Transverse colon (tissue), 4 donors: ENCODE results near the gene NBEA. TPM values are rescaled to one million over a fixed set of nuclear protein-coding genes. Genes with fewer than 3 reads are reported as not detected.

Source experiments
- DNase-seq: peaks from one replicate; pipeline ENCODE4 v3.0.0-alpha.2; 2019
- H3K27ac ChIP-seq, 4 donors: fragments of 200-600 bp; sonication (generic); 2 replicates each; pipeline ENCODE4 v1.5.1; 2016 to 2018; ENCODE audit warnings: inconsistent platforms in 4 of 4
- H3K27me3 ChIP-seq: fragments of 200-600 bp; sonication (generic); 2 replicates; pipeline ENCODE4 v1.5.1; 2017; ENCODE audit warnings: inconsistent platforms
- H3K36me3 ChIP-seq, 4 donors: fragments of 200-600 bp; sonication (generic); 2 replicates each; pipeline ENCODE4 v1.5.1; 2017 to 2019; ENCODE audit warnings: inconsistent platforms in 4 of 4
- H3K4me1 ChIP-seq, 4 donors: fragments of 200-600 bp; sonication (generic); 2 replicates each; pipeline ENCODE4 v1.5.1; 2017 to 2020; ENCODE audit warnings: inconsistent platforms in 4 of 4
- H3K4me3 ChIP-seq, 4 donors: fragments of 200-600 bp; sonication (generic); 1 replicate in 1 of 4; 2 replicates in 3 of 4; pipeline versions ENCODE4 v1.5.1 to v1.6.1; 2017 to 2019; ENCODE audit warnings: inconsistent platforms in 4 of 4
- H3K9me3 ChIP-seq, 2 donors: fragments of 200-600 bp; sonication (generic); 2 replicates each; pipeline ENCODE4 v1.5.1; 2017 to 2019; ENCODE audit warnings: inconsistent platforms in 2 of 2
- EP300 ChIP-seq: sonication (generic); formaldehyde crosslinking; IDR thresholded peaks from one replicate; pipeline ENCODE4 v1.6.1; 2017; ENCODE audit warnings: antibody characterized with exemption, low read depth
- POLR2A ChIP-seq: fragments of 450-650 bp; IDR thresholded peaks from one replicate; pipeline ENCODE4 v1.6.1; 2016; ENCODE audit warnings: antibody characterized with exemption, mild to moderate bottlenecking, moderate library complexity
- POLR2AphosphoS5 ChIP-seq, 3 donors: sonication (generic); formaldehyde crosslinking; IDR thresholded peaks; one replicate each; pipeline ENCODE4 v1.6.1; 2016; ENCODE audit warnings: antibody characterized with exemption in 3 of 3
- WGBS, 2 donors: methylation state at CpG; one replicate each; pipeline ENCODE4 v1.1.5; 2018; ENCODE audit warnings: low coverage in 1 of 2; 5-methylcytosine and 5-hydroxymethylcytosine counted together
- in situ Hi-C, 4 donors: fragments of 200-750 bp; cut with MboI; loops; one replicate each; pipeline versions ENCODE4 v1.15.0 to v1.15.1; 2017; ENCODE audit warnings: low sequenced_read_pairs in 3 of 4, low pct_ligation_motif_present in 1 of 4, low pct_unique_long_range_greater_than_20kb in 1 of 4
- intact Hi-C: fragments of 100-400 bp; cut with DNase I; formaldehyde crosslinking; loops from one replicate; pipeline ENCODE4 v1.15.1; 2023; ENCODE audit warnings: low total_unique reads
- total RNA-seq, 4 donors: library from RNA; depleted of rRNA; stranded (reverse); fragments of >200 nt; gene quantifications; one replicate each; pipeline ENCODE4 v1.1.0, GENCODE V29; 2016
- TF ChIP-seq, protein P1 (sequence below), 5 experiments: fragments of 200-600 bp in 3 of 5; fragments of 450-650 bp in 2 of 5; sonication (generic) in 3 of 5; IDR thresholded peaks; 1 replicate in 2 of 5; 2 replicates in 3 of 5; pipeline ENCODE4 v1.5.1; 2016 to 2017; ENCODE audit warnings: antibody characterized with exemption in 5 of 5, inconsistent platforms in 3 of 5, mild to moderate bottlenecking in 2 of 5, moderate library complexity in 1 of 5

Gene NBEA
- total RNA-seq, 4 donors from 2014 or later: 8.2 to 21.1 (median 12.5) TPM

DNA sequence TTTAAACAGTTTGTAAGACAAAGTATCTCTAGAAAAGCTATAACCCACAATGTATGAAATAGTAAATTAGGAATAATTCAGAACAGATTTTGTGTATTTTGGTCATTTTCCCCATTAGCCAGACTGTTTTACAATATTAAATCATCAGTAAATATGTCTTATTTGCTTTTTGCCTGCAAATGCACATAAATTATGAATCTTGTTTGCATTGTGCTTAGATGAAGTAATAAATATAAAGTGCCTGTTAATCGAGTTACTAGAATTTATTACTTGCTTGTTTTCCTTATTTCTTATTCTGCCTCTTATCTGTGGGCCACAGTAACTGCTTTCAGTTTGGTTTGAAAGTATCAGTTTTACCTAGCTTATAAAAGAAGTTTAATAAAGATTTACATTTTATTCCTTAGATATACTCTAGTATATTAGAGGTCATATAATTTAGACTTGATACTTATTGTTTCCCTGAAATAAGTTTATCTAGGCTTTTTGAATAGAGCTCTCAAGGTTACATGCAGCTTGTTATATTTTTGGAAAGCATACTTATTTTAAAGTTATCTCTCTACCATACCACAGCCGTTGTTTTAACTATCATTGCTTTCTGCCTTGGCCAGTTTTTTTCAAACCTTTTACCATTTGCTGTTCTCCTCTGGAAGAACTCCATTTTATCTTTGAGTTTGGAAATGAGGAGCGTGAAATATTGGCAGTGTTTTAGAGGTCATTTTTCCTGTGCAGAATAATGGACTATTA, 238.0 kb downstream of the NBEA start:
- H3K36me3 ChIP-seq: no peaks in the 10 kb centered on the region
- in situ Hi-C loops (no loop called here), intact Hi-C loops (no loop called here)
- TF ChIP-seq POLR2A (no peak), EP300 (no peak), POLR2AphosphoS5 (IDR thresholded peaks at IDR 0.05) (no peak)
- TF ChIP-seq, protein P1, sequence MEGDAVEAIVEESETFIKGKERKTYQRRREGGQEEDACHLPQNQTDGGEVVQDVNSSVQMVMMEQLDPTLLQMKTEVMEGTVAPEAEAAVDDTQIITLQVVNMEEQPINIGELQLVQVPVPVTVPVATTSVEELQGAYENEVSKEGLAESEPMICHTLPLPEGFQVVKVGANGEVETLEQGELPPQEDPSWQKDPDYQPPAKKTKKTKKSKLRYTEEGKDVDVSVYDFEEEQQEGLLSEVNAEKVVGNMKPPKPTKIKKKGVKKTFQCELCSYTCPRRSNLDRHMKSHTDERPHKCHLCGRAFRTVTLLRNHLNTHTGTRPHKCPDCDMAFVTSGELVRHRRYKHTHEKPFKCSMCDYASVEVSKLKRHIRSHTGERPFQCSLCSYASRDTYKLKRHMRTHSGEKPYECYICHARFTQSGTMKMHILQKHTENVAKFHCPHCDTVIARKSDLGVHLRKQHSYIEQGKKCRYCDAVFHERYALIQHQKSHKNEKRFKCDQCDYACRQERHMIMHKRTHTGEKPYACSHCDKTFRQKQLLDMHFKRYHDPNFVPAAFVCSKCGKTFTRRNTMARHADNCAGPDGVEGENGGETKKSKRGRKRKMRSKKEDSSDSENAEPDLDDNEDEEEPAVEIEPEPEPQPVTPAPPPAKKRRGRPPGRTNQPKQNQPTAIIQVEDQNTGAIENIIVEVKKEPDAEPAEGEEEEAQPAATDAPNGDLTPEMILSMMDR (IDR thresholded peaks at IDR 0.05): no peak
- no peak overlapping the region for H3K4me3 ChIP-seq
- DNase-seq: no peak
- no peak overlapping the region for H3K27ac ChIP-seq
- H3K4me1 ChIP-seq: no peaks in the 10 kb centered on the region
- no peaks in the 10 kb centered on the region for H3K9me3 ChIP-seq
- WGBS, 2 donors: 62 to 68% methylated on average over 3 of the region's 3 CpGs
- H3K27me3 ChIP-seq: no peaks in the 10 kb centered on the region

GRCh38 chr13:35190241-35190640, 248.2 kb downstream of the NBEA start:
- Histone ChIP-seq H3K27ac (no peak overlapping the region), H3K27me3 (no peaks in the 10 kb centered on the region), H3K4me3 (no peak overlapping the region), H3K36me3 (no peaks in the 10 kb centered on the region), H3K4me1 (no peaks in the 10 kb centered on the region), H3K9me3 (no peaks in the 10 kb centered on the region)
- 93 to 94% methylated on average over 2 of the region's 2 CpGs for WGBS, 2 donors
- TF ChIP-seq POLR2AphosphoS5 (IDR thresholded peaks at IDR 0.05) (no peak), POLR2A (no peak), EP300 (no peak)
- TF ChIP-seq, protein P1 (IDR thresholded peaks at IDR 0.05): no peak
- in situ Hi-C loops: no loop called here
- no peak for DNase-seq
- intact Hi-C loops: no loop called here

DNA sequence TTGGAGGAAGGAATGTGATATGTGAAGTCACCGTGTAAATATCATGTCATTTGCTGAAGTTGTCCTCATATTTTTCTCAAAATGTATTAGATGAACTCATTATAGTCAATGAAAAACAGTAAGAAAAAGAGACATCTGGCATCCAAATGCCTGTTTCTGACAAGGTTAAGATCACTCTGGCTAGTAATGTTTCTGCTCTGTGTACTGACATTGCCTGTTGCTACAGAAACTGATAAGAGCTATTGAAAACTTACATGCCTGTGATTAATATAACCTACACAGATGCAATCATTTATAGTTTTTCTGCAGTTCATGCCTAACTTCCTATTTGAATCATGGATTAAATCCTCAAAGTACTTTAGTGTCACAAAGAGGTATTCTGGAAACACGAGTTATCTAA, 249.8 kb downstream of the NBEA start:
- no peak for TF ChIP-seq POLR2AphosphoS5 (IDR thresholded peaks at IDR 0.05)
- no peak for TF ChIP-seq EP300
- TF ChIP-seq, protein P1 (IDR thresholded peaks at IDR 0.05): no peak
- TF ChIP-seq POLR2A: no peak
- 81 to 82% methylated on average over 2 of the region's 2 CpGs for WGBS, 2 donors
- Histone ChIP-seq H3K9me3 (no peaks in the 10 kb centered on the region), H3K27me3 (no peaks in the 10 kb centered on the region), H3K4me3 (no peak overlapping the region), H3K27ac (no peak overlapping the region), H3K4me1 (no peaks in the 10 kb centered on the region), H3K36me3 (peaks cover 0 to 4% (median 0%) of the 10 kb centered on the region in 4 donors)
- in situ Hi-C loops (no loop called here), intact Hi-C loops (no loop called here)
- DNase-seq: no peak

GRCh38 chr13:35198613-35199200, 256.6 kb downstream of the NBEA start:
- WGBS, 2 donors: 91 to 92% methylated on average over 8 of the region's 8 CpGs
- in situ Hi-C loops: no loop called here

More at GRCh38 chr13:35198613-35199200, 256.6 kb downstream of the NBEA start:
- DNase-seq: no peak
- Histone ChIP-seq H3K4me1 (no peaks in the 10 kb centered on the region), H3K27me3 (no peaks in the 10 kb centered on the region), H3K36me3 (peaks cover 0 to 4% (median 0%) of the 10 kb centered on the region in 4 donors), H3K9me3 (no peaks in the 10 kb centered on the region), H3K27ac (no peak overlapping the region), H3K4me3 (no peak overlapping the region)
- intact Hi-C loops: no loop called here
- TF ChIP-seq EP300 (no peak), POLR2AphosphoS5 (IDR thresholded peaks at IDR 0.05) (no peak), POLR2A (no peak)
- TF ChIP-seq, protein P1 (IDR thresholded peaks at IDR 0.05): no peak
